K562 (cell line): ENCODE results near the gene SHC1. TPM values are rescaled to one million over a fixed set of nuclear protein-coding genes. Genes with fewer than 3 reads are reported as not detected.

ENCODE experiments used
- ATF3 ChIP-seq, 2 experiments: fragments of 450-650 bp in 1 of 2; sonication (generic) in 1 of 2; formaldehyde crosslinking in 1 of 2; IDR thresholded peaks in 1 of 2; conservative IDR thresholded peaks in 1 of 2; 2 replicates each; pipeline versions ENCODE4 v1.6.1 to v1.8.1; 2016 to 2023; ENCODE audit warnings: mild to moderate bottlenecking in 2 of 2, moderate library complexity in 2 of 2, inconsistent platforms in 1 of 2, missing genetic modification reagents in 1 of 2
- ESRRA ChIP-seq: fragments of 450-650 bp; IDR thresholded peaks from 2 replicates; pipeline ENCODE4 v1.6.1; 2014; ENCODE audit warnings: low read depth, mild to moderate bottlenecking, moderate library complexity, borderline replicate concordance
- ETV5 ChIP-seq: sonication (generic); formaldehyde crosslinking; IDR thresholded peaks from 2 replicates; pipeline ENCODE4 v1.4.0; 2020; ENCODE audit warnings: low read depth, mild to moderate bottlenecking, missing genetic modification reagents
- GTF2A2 ChIP-seq: IDR thresholded peaks from 2 replicates; pipeline ENCODE4 v1.6.1; 2016; ENCODE audit warnings: mild to moderate bottlenecking, missing genetic modification characterization, missing compliant biosample characterization
- ID3 ChIP-seq, 2 experiments: fragments of 250-450 bp in 1 of 2; fragments of 450-650 bp in 1 of 2; sonication (Bioruptor Pico) in 1 of 2; IDR thresholded peaks; 2 replicates each; pipeline versions ENCODE4 v1.6.1 to v1.8.0; 2016 to 2021; ENCODE audit warnings: mild to moderate bottlenecking in 2 of 2, moderate library complexity in 2 of 2, missing compliant biosample characterization in 1 of 2, missing genetic modification characterization in 1 of 2
- NR2C1 ChIP-seq, 2 experiments: fragments of 450-650 bp; IDR thresholded peaks; 2 replicates each; pipeline ENCODE4 v1.6.1; 2017; ENCODE audit warnings: mild to moderate bottlenecking in 2 of 2, antibody characterized with exemption in 1 of 2, inconsistent platforms in 1 of 2, missing compliant biosample characterization in 1 of 2, missing genetic modification characterization in 1 of 2
- PHB2 ChIP-seq: fragments of 450-650 bp; IDR thresholded peaks from 2 replicates; pipeline ENCODE4 v1.6.1; 2017; ENCODE audit warnings: low read depth
- PML ChIP-seq: IDR thresholded peaks from 2 replicates; pipeline ENCODE4 v1.6.1; 2012; ENCODE audit warnings: low read length, inconsistent platforms
- RBFOX2 ChIP-seq: fragments of 200-400 bp; formaldehyde crosslinking; IDR thresholded peaks from 2 replicates; pipeline ENCODE4 v1.6.1; 2017; ENCODE audit warnings: low read depth, mild to moderate bottlenecking, low read length, moderate library complexity
- ZC3H4 ChIP-seq: sonication (generic); formaldehyde crosslinking; IDR thresholded peaks from 2 replicates; pipeline ENCODE4 v1.9.0; 2021; ENCODE audit warnings: missing genetic modification reagents, borderline replicate concordance
- ZKSCAN1 ChIP-seq: fragments of 150-350 bp; IDR thresholded peaks from 2 replicates; pipeline ENCODE4 v1.6.1; 2016; ENCODE audit warnings: low read depth, low read length
- ZNF318 ChIP-seq, 2 experiments: fragments of 450-650 bp; IDR thresholded peaks; 2 replicates each; pipeline ENCODE4 v1.6.1; 2016; ENCODE audit warnings: mild to moderate bottlenecking in 2 of 2, borderline replicate concordance in 1 of 2, low read depth in 1 of 2, moderate library complexity in 1 of 2
- ZNF780A ChIP-seq: fragments of 250-450 bp; sonication (Bioruptor Pico); IDR thresholded peaks from 2 replicates; pipeline ENCODE4 v1.5.0; 2021; ENCODE audit warnings: mild to moderate bottlenecking
- polyA plus RNA-seq, 8 experiments: library from polyadenylated mRNA; depleted of rRNA in 4 of 8; stranded (reverse) in 5 of 8; unstranded in 3 of 8; fragments of >200 nt; fragmentation: Nextera tagmentation in 2 of 8; fragmentation: Illumina TruSeq in 1 of 8; extraction: Ambion mirVana in 2 of 8; extraction: Trizol in 1 of 8; gene quantifications; 2 replicates each; pipeline versions ENCODE4 v1.2.1 to v1.2.3, GENCODE V29; 2011 to 2014; ENCODE audit warnings: inconsistent platforms in 1 of 8, missing spikeins in 1 of 8
- total RNA-seq, 7 experiments: library from RNA; depleted of rRNA in 6 of 7; stranded (reverse); fragments of >200 nt in 6 of 7; fragmentation: Illumina TruSeq in 2 of 7; extraction: Trizol in 2 of 7; gene quantifications; 2 replicates each; pipeline versions ENCODE4 v1.2.1 to v1.2.3, GENCODE V29; 2011 to 2021; ENCODE audit warnings: low replicate concordance in 1 of 7
- TF ChIP-seq, protein P1 (sequence below): sonication (generic); IDR thresholded peaks from 2 replicates; pipeline ENCODE4 v1.6.1; 2016

SHC1 gene
- total and polyA plus RNA-seq, 9 of the 15 experiments (the other 6 are each of a cell fraction or from before 2014, with no cell fraction given): 4.1 to 113 (median 51.9) TPM

- TF ChIP-seq ZNF318 (IDR thresholded peaks at IDR 0.05; ENCODE audit: borderline replicate concordance in 1 of 2, low read depth in 1 of 2) (no peak), RBFOX2 (peak; percentile 35; the same call in 1 of the 2 replicates), ATF3 (IDR thresholded peaks at IDR 0.05) (no peak), ATF3 (CRISPR knock-in tag; conservative IDR thresholded peaks at IDR 0.05) (no peak), NR2C1 (IDR thresholded peaks at IDR 0.05) (no peak), NR2C1 (tag; IDR thresholded peaks at IDR 0.05) (peak; percentile 54; the same call in 1 of the 2 replicates), ZKSCAN1 (no peak), PHB2 (no peak), ETV5 (no peak), ZC3H4 (CRISPR knock-in tag) (no peak), ESRRA (peak; percentile 94), ZNF780A (CRISPR knock-in tag) (no peak), ID3 (CRISPR knock-in tag; IDR thresholded peaks at IDR 0.05) (no peak), ID3 (tag; IDR thresholded peaks at IDR 0.05) (peak; percentile 79; the same call in 1 of the 2 replicates), PML (no peak), GTF2A2 (no peak)
- TF ChIP-seq, protein P1, sequence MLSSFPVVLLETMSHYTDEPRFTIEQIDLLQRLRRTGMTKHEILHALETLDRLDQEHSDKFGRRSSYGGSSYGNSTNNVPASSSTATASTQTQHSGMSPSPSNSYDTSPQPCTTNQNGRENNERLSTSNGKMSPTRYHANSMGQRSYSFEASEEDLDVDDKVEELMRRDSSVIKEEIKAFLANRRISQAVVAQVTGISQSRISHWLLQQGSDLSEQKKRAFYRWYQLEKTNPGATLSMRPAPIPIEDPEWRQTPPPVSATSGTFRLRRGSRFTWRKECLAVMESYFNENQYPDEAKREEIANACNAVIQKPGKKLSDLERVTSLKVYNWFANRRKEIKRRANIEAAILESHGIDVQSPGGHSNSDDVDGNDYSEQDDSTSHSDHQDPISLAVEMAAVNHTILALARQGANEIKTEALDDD: 0 out of 2 replicates have a peak, but pooled peaks have one; percentile 27
Observed at GRCh38 chr1:155012776-155013602, 42.4 kb upstream of the SHC1 start (continued).
